A549 (cell line): ENCODE measurements around the gene ANKS6. TPM values are rescaled to one million over a fixed set of nuclear protein-coding genes. Genes with fewer than 3 reads are reported as not detected.

Source experiments
- ATAC-seq, 2 experiments: fragments of 200-7000 bp in 1 of 2; fragments of >200 bp in 1 of 2; cut with Nextera tagmentation in 1 of 2; cut with Tn5 transposase in 1 of 2; 3 replicates each; pipeline versions ENCODE4 v1.8.0 to v1.9.1; 2018 to 2020; ENCODE audit warnings: mild to moderate bottlenecking in 1 of 2, moderate library complexity in 1 of 2
- CTCF ChIA-PET: fragments of 300-600 bp; sonication (Branson Sonifier 250); formaldehyde crosslinking; extraction: SDS; loops from one replicate; lab custom pipeline; 2021; ENCODE audit warnings: antibody characterized with exemption, inconsistent platforms; lab: Yijun Ruan, JAX
- POLR2A ChIA-PET: fragments of 350-600 bp; formaldehyde crosslinking; extraction: SDS; loops from one replicate; lab custom pipeline; 2021; ENCODE audit warnings: antibody characterized with exemption, inconsistent platforms; lab: Yijun Ruan, JAX
- DNase-seq, 2 experiments: peaks; one replicate each; pipeline versions ENCODE4 v3.0.0 to v3.0.0-alpha.2; 2011 to 2016; ENCODE audit warnings: low read depth in 1 of 2, low spot score in 1 of 2
- FAIRE-seq: peaks from 2 replicates; lab custom pipeline; 2011; peaks lifted over from hg19 to GRCh38; lab: Jason Lieb, UNC
- H3K27ac ChIP-seq, 2 experiments: fragments of >200 bp; sonication (Bioruptor Twin); formaldehyde crosslinking; 3 replicates each; pipeline ENCODE4 v1.5.1; 2016 to 2017
- H3K4me1 ChIP-seq: fragments of >200 bp; sonication (Bioruptor Twin); formaldehyde crosslinking; 3 replicates; pipeline ENCODE4 v1.6.1; 2016
- H3K4me2 ChIP-seq: fragments of >200 bp; sonication (Bioruptor Twin); formaldehyde crosslinking; 3 replicates; pipeline ENCODE4 v1.6.1; 2016
- H3K4me3 ChIP-seq: fragments of >200 bp; sonication (Bioruptor Twin); formaldehyde crosslinking; 3 replicates; pipeline ENCODE4 v1.5.1; 2016
- H3K9me3 ChIP-seq: fragments of >200 bp; sonication (Bioruptor Twin); formaldehyde crosslinking; 3 replicates; pipeline ENCODE4 v1.6.1; 2016
- CHD4 ChIP-seq: fragments of 200-600 bp; sonication (generic); IDR thresholded peaks from 2 replicates; pipeline ENCODE4 v1.6.1; 2016; ENCODE audit warnings: antibody characterized with exemption, mild to moderate bottlenecking, borderline replicate concordance
- FOXS1 ChIP-seq: fragments of 250-450 bp; sonication (Bioruptor Pico); IDR thresholded peaks from 2 replicates; pipeline ENCODE4 v1.5.0; 2020; ENCODE audit warnings: mild to moderate bottlenecking, moderate library complexity
- HEYL ChIP-seq: fragments of 250-450 bp; sonication (Bioruptor Pico); IDR thresholded peaks from 2 replicates; pipeline ENCODE4 v1.8.0; 2021; ENCODE audit warnings: mild to moderate bottlenecking, moderate library complexity
- HOXA7 ChIP-seq: fragments of 250-450 bp; sonication (Bioruptor Pico); IDR thresholded peaks from 2 replicates; pipeline ENCODE4 v1.5.0; 2020; ENCODE audit warnings: mild to moderate bottlenecking, moderate library complexity
- PBX3 ChIP-seq: IDR thresholded peaks from 2 replicates; pipeline ENCODE4 v1.6.1; 2012
- RCOR1 ChIP-seq: fragments of 150-350 bp; IDR thresholded peaks from 2 replicates; pipeline ENCODE4 v1.6.1; 2014; ENCODE audit warnings: antibody characterized with exemption, low read length, low read depth
- TFCP2L1 ChIP-seq: fragments of 250-450 bp; sonication (Bioruptor Pico); IDR thresholded peaks from 2 replicates; pipeline ENCODE4 v1.5.0; 2021; ENCODE audit warnings: mild to moderate bottlenecking
- ZC3H11A ChIP-seq: fragments of 450-650 bp; IDR thresholded peaks from 2 replicates; pipeline ENCODE4 v1.6.1; 2014; ENCODE audit warnings: antibody characterized with exemption, mild to moderate bottlenecking
- WGBS: methylation state at CpG from one replicate; pipeline ENCODE4 v1.1.6; 2017; ENCODE audit errors: missing lambda C conversion rate; 5-methylcytosine and 5-hydroxymethylcytosine counted together
- polyA plus RNA-seq, 4 experiments: library from polyadenylated mRNA; depleted of rRNA in 3 of 4; stranded (reverse); fragments of >200 nt; fragmentation: RNase III in 1 of 4; extraction: RNeasy Plus Mini Kit Qiagen cat#74134 plus additional on column Dnase treatment in 1 of 4; gene quantifications; 2 replicates in 3 of 4; 3 replicates in 1 of 4; pipeline ENCODE4 v1.2.3, GENCODE V29; 2011 to 2017
- TF ChIP-seq, protein P1 (sequence below): fragments of 200-600 bp; sonication (generic); IDR thresholded peaks from 2 replicates; pipeline ENCODE4 v1.6.1; 2016; ENCODE audit warnings: antibody characterized with exemption, mild to moderate bottlenecking, moderate library complexity

Gene ANKS6
- polyA plus RNA-seq, 2 of the 4 experiments (the other 2 are of a cell fraction) = 14.7 to 15.2 TPM

DNA sequence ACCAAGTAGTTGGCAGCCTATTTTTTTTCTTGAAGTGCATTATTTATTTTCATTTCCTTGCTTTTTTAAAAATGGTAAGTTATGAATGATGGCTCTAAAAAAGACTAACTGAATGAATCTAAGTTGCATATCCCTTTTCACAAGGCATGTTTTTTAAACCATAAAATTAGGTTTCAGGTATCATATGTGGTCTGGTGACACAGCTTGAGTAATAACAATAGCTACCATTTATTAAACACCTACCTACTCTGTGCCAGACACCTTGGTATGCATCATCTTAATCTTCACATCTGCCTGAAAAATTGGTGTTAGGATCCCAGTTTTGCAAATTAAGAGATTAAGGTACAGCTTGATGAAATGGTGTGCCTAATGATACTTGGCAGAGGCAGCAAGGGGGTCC is 83.4 kb downstream of the ANKS6 start (continued):
- no peak for TF ChIP-seq CHD4
- TF ChIP-seq FOXS1 = no peak

GRCh38 chr9:98709968-98710965 is 86.1 kb downstream of the ANKS6 start:
- no peaks in the 10 kb centered on the region for H3K9me3 ChIP-seq
- no peak overlapping the region for H3K27ac ChIP-seq
- ChIA-PET CTCF (interaction anchor here (0.9 to 5.8 kb wide), 7 partner anchors 9 to 505 kb away, joined by 3 to 59 read pairs (median 5); no protein-coding TSS in a partner anchor), POLR2A (no interaction called here)
- H3K4me3 ChIP-seq = no peak overlapping the region; the same call in 2 of the 3 replicates
- no peak overlapping the region for H3K4me2 ChIP-seq
- TF ChIP-seq, protein P1, sequence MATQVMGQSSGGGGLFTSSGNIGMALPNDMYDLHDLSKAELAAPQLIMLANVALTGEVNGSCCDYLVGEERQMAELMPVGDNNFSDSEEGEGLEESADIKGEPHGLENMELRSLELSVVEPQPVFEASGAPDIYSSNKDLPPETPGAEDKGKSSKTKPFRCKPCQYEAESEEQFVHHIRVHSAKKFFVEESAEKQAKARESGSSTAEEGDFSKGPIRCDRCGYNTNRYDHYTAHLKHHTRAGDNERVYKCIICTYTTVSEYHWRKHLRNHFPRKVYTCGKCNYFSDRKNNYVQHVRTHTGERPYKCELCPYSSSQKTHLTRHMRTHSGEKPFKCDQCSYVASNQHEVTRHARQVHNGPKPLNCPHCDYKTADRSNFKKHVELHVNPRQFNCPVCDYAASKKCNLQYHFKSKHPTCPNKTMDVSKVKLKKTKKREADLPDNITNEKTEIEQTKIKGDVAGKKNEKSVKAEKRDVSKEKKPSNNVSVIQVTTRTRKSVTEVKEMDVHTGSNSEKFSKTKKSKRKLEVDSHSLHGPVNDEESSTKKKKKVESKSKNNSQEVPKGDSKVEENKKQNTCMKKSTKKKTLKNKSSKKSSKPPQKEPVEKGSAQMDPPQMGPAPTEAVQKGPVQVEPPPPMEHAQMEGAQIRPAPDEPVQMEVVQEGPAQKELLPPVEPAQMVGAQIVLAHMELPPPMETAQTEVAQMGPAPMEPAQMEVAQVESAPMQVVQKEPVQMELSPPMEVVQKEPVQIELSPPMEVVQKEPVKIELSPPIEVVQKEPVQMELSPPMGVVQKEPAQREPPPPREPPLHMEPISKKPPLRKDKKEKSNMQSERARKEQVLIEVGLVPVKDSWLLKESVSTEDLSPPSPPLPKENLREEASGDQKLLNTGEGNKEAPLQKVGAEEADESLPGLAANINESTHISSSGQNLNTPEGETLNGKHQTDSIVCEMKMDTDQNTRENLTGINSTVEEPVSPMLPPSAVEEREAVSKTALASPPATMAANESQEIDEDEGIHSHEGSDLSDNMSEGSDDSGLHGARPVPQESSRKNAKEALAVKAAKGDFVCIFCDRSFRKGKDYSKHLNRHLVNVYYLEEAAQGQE = peak; percentile 87
- TF ChIP-seq HEYL (CRISPR knock-in tag) = no peak
- FAIRE-seq (no peak), ATAC-seq (0 out of 6 replicates have a peak, but pooled peaks of 1 of the 2 experiments have one; percentile 33), DNase-seq (peak in 1 of 2 experiments; percentile 32)
- peaks cover 15% of the 10 kb centered on the region for H3K4me1 ChIP-seq
- whole genome bisulfite sequencing = 42% methylated on average over 13 of the region's 14 CpGs

GRCh38 chr9:98708933-98709911 is 87.1 kb downstream of the ANKS6 start, which contains the start of gene GABBR2:
GABBR2 (minus strand) TSS chr9:98708935; CDS start chr9:98708737, 198 bp downstream.
- ChIA-PET POLR2A (no interaction called here), CTCF (interaction anchor here (0.9 to 5.8 kb wide), 7 partner anchors 14 to 504 kb away, joined by 3 to 59 read pairs (median 5); no protein-coding TSS in a partner anchor)
- peak within 1 kb of the TSS; percentile 52 for H3K4me3 ChIP-seq

More at GRCh38 chr9:98708933-98709911, 87.1 kb downstream of the ANKS6 start, which contains the start of gene GABBR2:
- FAIRE-seq (no peak), ATAC-seq (0 out of 6 replicates have a peak, but pooled peaks of 1 of the 2 experiments have one; percentile 3), DNase-seq (peak in 1 of 2 experiments; percentile 15)
- Histone ChIP-seq H3K4me2 (peak within 1 kb of the TSS; percentile 85), H3K4me1 (peaks cover 15% of the 10 kb centered on the region), H3K27ac (peak within 1 kb of the TSS in 1 of 2 experiments; percentile 42; a peak in 1 of 6 replicates), H3K9me3 (no peaks in the 10 kb centered on the region)
- TF ChIP-seq HOXA7 (no peak), PBX3 (no peak), ZC3H11A (no peak), TFCP2L1 (CRISPR knock-in tag) (no peak), RCOR1 (no peak)
- WGBS = 13% methylated on average over 24 of the region's 111 CpGs
